ENCODE results near the gene HAPLN3.

The HAPLN3 gene

DNA sequence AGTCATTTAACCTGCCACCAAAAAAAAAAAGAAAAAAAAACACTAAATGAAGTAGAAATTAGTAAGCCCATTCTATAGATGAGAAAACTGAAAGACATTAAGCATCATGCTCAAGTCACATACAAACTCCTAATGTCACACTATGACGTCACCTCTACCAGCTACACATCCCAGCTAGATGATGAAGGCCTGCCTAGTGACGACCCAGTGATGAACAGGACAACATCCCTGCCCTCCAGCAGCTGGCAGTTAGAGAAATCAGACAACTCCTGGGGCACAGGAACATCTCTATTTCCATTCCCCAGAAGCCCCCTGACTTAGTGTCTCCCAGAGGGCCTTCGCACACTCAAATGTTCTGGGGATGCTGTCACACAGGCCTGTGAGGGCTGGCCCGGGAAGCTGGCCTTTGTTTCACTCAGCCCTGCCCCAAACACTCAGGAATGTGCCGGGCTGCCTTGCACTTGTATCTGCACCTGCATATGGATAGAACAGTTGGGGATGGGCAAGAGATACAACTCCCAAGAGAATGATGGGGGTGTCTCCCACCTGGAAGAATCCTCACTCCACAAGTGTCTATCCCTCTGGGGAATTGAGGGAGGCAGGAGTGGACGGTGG is 7.0 kb upstream of the HAPLN3 start:
- Histone ChIP-seq H3F3A (ENCODE audit: insufficient read depth, low read length) (no peaks in the 10 kb centered on the region), H3K9ac (ENCODE audit: low read length) (no peak overlapping the region), H3K79me2 (ENCODE audit: low read length) (no peaks in the 10 kb centered on the region), H3K4me1 (ENCODE audit: low read length) (no peaks in the 10 kb centered on the region), H4K20me1 (ENCODE audit: insufficient read depth, low read length) (no peaks in the 10 kb centered on the region), H3K4me3 (ENCODE audit: low read length) (no peak overlapping the region), H3K9me2 (replicated peaks; ENCODE audit: insufficient read depth, low read length) (no peaks in the 10 kb centered on the region), H3K4me2 (ENCODE audit: low read depth, low read length) (no peak overlapping the region), H3K36me3 (replicated peaks; ENCODE audit: insufficient read depth, low read length) (no peaks in the 10 kb centered on the region), H3K27ac (ENCODE audit: low read length) (no peak overlapping the region), H3K27me3 (replicated peaks; ENCODE audit: insufficient read depth, low read length) (no peaks in the 10 kb centered on the region), H2AFZ (ENCODE audit: low read length) (no peak overlapping the region), H3K9me3 (replicated peaks; ENCODE audit: insufficient read depth, low read length) (no peaks in the 10 kb centered on the region)
- TF ChIP-seq EZH2 (optimal IDR thresholded peaks at IDR 0.05; ENCODE audit: low read depth, low read length) (no peak), EZH2phosphoT487 (IDR thresholded peaks at IDR 0.05; ENCODE audit: low read length) (no peak)
- TF ChIP-seq, protein P1, sequence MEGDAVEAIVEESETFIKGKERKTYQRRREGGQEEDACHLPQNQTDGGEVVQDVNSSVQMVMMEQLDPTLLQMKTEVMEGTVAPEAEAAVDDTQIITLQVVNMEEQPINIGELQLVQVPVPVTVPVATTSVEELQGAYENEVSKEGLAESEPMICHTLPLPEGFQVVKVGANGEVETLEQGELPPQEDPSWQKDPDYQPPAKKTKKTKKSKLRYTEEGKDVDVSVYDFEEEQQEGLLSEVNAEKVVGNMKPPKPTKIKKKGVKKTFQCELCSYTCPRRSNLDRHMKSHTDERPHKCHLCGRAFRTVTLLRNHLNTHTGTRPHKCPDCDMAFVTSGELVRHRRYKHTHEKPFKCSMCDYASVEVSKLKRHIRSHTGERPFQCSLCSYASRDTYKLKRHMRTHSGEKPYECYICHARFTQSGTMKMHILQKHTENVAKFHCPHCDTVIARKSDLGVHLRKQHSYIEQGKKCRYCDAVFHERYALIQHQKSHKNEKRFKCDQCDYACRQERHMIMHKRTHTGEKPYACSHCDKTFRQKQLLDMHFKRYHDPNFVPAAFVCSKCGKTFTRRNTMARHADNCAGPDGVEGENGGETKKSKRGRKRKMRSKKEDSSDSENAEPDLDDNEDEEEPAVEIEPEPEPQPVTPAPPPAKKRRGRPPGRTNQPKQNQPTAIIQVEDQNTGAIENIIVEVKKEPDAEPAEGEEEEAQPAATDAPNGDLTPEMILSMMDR (IDR thresholded peaks at IDR 0.05; ENCODE audit: low read length) = no peak
- no peak for DNase-seq

DNA sequence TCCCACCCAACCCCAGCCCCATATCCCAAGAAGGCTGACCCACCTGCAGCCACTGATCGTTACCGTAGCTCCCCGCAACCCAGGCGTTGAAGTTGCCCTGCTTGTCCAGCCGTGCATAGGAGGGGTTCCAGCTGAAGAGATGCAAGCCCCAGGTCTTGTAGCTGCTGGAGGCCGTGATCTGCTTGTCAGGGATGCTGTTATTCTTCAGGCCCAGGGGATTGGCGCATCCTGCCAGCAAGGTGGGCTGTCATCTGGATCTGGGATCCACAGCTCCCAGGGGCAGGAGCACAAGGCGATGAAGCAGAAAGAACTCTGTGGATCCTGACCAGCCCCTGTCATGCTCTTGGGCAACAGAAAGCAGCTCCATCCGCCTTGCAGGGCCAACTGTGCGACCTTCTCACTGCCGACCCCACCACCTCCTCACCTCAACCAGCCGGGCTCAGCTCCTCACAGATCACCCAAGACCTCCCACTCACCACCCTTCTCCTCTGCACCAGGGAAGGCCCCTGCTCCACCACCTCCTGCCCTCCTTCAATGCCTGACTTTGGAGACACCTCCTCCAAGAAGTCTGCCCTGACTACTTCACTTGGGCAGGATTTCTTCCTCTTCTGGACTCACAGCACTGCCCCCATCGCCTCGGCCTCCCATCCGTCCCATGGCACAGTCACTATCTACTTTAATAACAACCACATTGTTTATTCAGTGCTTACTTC is 6.3 kb upstream of the HAPLN3 start:
- H3F3A ChIP-seq (ENCODE audit: insufficient read depth, low read length) = no peaks in the 10 kb centered on the region
- no peaks in the 10 kb centered on the region for H3K79me2 ChIP-seq (ENCODE audit: low read length)
- no peaks in the 10 kb centered on the region for H3K36me3 ChIP-seq (replicated peaks; ENCODE audit: insufficient read depth, low read length)
- no peaks in the 10 kb centered on the region for H3K27me3 ChIP-seq (replicated peaks; ENCODE audit: insufficient read depth, low read length)
- H3K9me2 ChIP-seq (replicated peaks; ENCODE audit: insufficient read depth, low read length) = no peaks in the 10 kb centered on the region
- no peak overlapping the region for H3K9ac ChIP-seq (ENCODE audit: low read length)
- no peak overlapping the region for H3K4me3 ChIP-seq (ENCODE audit: low read length)
- no peaks in the 10 kb centered on the region for H3K4me1 ChIP-seq (ENCODE audit: low read length)
- H2AFZ ChIP-seq (ENCODE audit: low read length) = no peak overlapping the region
- DNase-seq = no peak
- H3K9me3 ChIP-seq (replicated peaks; ENCODE audit: insufficient read depth, low read length) = no peaks in the 10 kb centered on the region
- TF ChIP-seq EZH2phosphoT487 (IDR thresholded peaks at IDR 0.05; ENCODE audit: low read length) = no peak
- H3K27ac ChIP-seq (ENCODE audit: low read length) = no peak overlapping the region
- no peaks in the 10 kb centered on the region for H4K20me1 ChIP-seq (ENCODE audit: insufficient read depth, low read length)
- no peak overlapping the region for H3K4me2 ChIP-seq (ENCODE audit: low read depth, low read length)

- DNase-seq = no peak
- H3K4me1 ChIP-seq (ENCODE audit: low read length) = no peaks in the 10 kb centered on the region
- no peaks in the 10 kb centered on the region for H3K36me3 ChIP-seq (replicated peaks; ENCODE audit: insufficient read depth, low read length)
- H3F3A ChIP-seq (ENCODE audit: insufficient read depth, low read length) = no peaks in the 10 kb centered on the region
- H3K4me3 ChIP-seq (ENCODE audit: low read length) = no peak overlapping the region
- H3K27me3 ChIP-seq (replicated peaks; ENCODE audit: insufficient read depth, low read length) = no peaks in the 10 kb centered on the region
- H4K20me1 ChIP-seq (ENCODE audit: insufficient read depth, low read length) = no peaks in the 10 kb centered on the region
- H2AFZ ChIP-seq (ENCODE audit: low read length) = no peak overlapping the region
- TF ChIP-seq, protein P1 (IDR thresholded peaks at IDR 0.05; ENCODE audit: low read length) = no peak
- no peak for TF ChIP-seq EZH2phosphoT487 (IDR thresholded peaks at IDR 0.05; ENCODE audit: low read length)
- TF ChIP-seq EZH2 (optimal IDR thresholded peaks at IDR 0.05; ENCODE audit: low read depth, low read length) = no peak
- no peak overlapping the region for H3K9ac ChIP-seq (ENCODE audit: low read length)
- H3K9me2 ChIP-seq (replicated peaks; ENCODE audit: insufficient read depth, low read length) = no peaks in the 10 kb centered on the region
- H3K27ac ChIP-seq (ENCODE audit: low read length) = no peak overlapping the region
- H3K79me2 ChIP-seq (ENCODE audit: low read length) = no peaks in the 10 kb centered on the region
- no peaks in the 10 kb centered on the region for H3K9me3 ChIP-seq (replicated peaks; ENCODE audit: insufficient read depth, low read length)
- no peak overlapping the region for H3K4me2 ChIP-seq (ENCODE audit: low read depth, low read length)
Measured at GRCh38 chr15:88900982-88901418, 5.7 kb upstream of the HAPLN3 start.

All from MM.1S (cell line).